Activated CD8-positive, alpha-beta T cell treated with anti-CD3 and anti-CD28 coated beads for 36 hours (primary cell): Measurements from ENCODE around the gene COPS7A. TPM values are rescaled to one million over a fixed set of nuclear protein-coding genes. Genes with fewer than 3 reads are reported as not detected.
A peak's percentile ranks its signal among the peaks of the same experiment; 100 is the strongest.

Experiments used
- ATAC-seq: fragments of 200-7000 bp; cut with Tn5 transposase; one replicate; pipeline ENCODE4 v1.10.0; 2021; ENCODE audit warnings: mild to moderate bottlenecking, moderate library complexity
- CTCF ChIA-PET: fragments of 350-600 bp; sonication (Branson Sonifier 250); formaldehyde crosslinking; loops from one replicate; lab custom pipeline; 2021; ENCODE audit warnings: antibody characterized with exemption; lab: Charles Lee
- POLR2A ChIA-PET: fragments of 350-600 bp; sonication (Branson Sonifier 250); formaldehyde crosslinking; loops from one replicate; lab custom pipeline; 2021; ENCODE audit warnings: antibody characterized with exemption; lab: Charles Lee
- DNase-seq: peaks from one replicate; pipeline ENCODE4 v3.0.0-alpha.2; 2020
- H3K27ac Mint-ChIP-seq: one replicate; pipeline ENCODE4 v1.8.0; 2021; ENCODE audit warnings: mild to moderate bottlenecking, mixed read lengths
- H3K27me3 Mint-ChIP-seq: one replicate; pipeline ENCODE4 v1.8.0; 2021; ENCODE audit warnings: mixed read lengths
- H3K36me3 Mint-ChIP-seq: one replicate; pipeline ENCODE4 v1.8.0; 2021; ENCODE audit warnings: low read depth, mixed read lengths
- H3K4me1 Mint-ChIP-seq: one replicate; pipeline ENCODE4 v1.8.0; 2021; ENCODE audit warnings: low read depth, mixed read lengths
- H3K4me3 Mint-ChIP-seq: one replicate; pipeline ENCODE4 v1.8.0; 2021; ENCODE audit warnings: mild to moderate bottlenecking, moderate library complexity, mixed read lengths
- H3K9me3 Mint-ChIP-seq: one replicate; pipeline ENCODE4 v1.8.0; 2021; ENCODE audit warnings: mixed read lengths
- intact Hi-C: fragments of 100-400 bp; cut with micrococcal nuclease; formaldehyde crosslinking; loops from one replicate; pipeline ENCODE4 v1.10.0; 2022
- total RNA-seq, 2 experiments: library from RNA; stranded (reverse); gene quantifications; one replicate each; pipeline ENCODE4 v1.2.3, GENCODE V29; 2021
- TF ChIP-seq, protein P1 (sequence below): fragments of 200-600 bp; IDR thresholded peaks from one replicate; pipeline ENCODE4 v1.8.0; 2022; ENCODE audit warnings: antibody characterized with exemption, mild to moderate bottlenecking

COPS7A gene
- total RNA-seq, 2 experiments from 2014 or later: 35.9 to 38.8 TPM

DNA sequence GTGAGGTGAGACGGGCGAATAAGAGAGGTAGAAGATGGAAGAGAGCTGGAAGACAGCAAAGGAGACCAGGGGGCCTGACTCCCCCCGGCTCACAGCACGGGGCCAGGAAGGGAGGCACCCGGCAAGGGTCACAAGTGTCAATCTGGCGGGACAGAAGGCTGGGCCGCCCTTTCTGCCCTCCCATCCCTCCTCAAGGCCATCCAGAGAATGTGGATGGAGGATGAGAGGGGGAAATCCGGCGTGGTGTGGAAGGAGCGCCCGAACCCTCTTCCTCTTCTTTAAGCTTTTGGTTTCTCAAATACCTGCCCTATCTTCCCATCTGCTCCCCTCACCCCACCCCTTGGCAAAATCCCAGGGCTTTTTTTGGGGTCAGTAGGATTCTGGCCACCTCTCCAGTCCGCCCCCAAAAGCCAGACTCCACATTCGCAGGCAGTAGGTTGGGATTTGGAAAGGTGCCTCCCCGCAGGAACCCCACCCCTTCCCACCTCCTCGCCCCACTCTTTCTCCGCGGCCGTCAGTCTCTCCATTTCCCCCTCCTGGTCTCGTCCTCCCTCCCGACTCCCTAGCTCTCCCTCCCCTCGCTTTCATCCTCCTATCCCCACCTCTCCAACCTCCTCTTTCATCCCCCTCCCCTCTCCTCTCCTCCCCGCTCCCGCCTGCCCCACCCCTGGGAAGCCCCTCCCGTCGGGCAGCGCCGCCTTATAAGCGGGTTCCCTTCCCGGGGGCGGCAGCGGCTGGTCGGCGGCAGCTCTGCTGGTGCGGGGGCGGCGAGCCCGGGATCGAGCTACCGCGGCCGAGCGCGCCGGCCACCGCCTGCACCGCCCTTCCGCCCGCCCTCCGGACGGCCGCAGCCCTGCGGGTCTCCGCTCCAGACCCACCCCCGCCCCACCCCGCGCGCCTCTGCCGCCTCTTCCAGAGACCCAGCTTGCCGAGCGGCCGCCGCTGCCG is 42.1 kb downstream of the COPS7A start, which contains the start of gene PTMS:
Gene PTMS (plus strand): TSS at position 730 of the 948 bp plus-strand sequence. CDS start 343 bp downstream, outside the sequence.
- TF ChIP-seq, protein P1, sequence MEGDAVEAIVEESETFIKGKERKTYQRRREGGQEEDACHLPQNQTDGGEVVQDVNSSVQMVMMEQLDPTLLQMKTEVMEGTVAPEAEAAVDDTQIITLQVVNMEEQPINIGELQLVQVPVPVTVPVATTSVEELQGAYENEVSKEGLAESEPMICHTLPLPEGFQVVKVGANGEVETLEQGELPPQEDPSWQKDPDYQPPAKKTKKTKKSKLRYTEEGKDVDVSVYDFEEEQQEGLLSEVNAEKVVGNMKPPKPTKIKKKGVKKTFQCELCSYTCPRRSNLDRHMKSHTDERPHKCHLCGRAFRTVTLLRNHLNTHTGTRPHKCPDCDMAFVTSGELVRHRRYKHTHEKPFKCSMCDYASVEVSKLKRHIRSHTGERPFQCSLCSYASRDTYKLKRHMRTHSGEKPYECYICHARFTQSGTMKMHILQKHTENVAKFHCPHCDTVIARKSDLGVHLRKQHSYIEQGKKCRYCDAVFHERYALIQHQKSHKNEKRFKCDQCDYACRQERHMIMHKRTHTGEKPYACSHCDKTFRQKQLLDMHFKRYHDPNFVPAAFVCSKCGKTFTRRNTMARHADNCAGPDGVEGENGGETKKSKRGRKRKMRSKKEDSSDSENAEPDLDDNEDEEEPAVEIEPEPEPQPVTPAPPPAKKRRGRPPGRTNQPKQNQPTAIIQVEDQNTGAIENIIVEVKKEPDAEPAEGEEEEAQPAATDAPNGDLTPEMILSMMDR: no peak
- Mint-ChIP-seq H3K27ac (peak within 1 kb of the TSS; percentile 64), H3K4me3 (peak within 1 kb of the TSS; percentile 71), H3K36me3 (peaks cover 15% of the 10 kb centered on the region), H3K9me3 (no peaks in the 10 kb centered on the region), H3K27me3 (peaks cover 32% of the 10 kb centered on the region), H3K4me1 (peaks cover 37% of the 10 kb centered on the region)
- ATAC-seq (no peak), DNase-seq (no peak)
- ChIA-PET CTCF (interaction anchor here (0.6 to 6.2 kb wide), 33 partner anchors 8 to 417 kb away, joined by 3 to 89 read pairs (median 4); partner anchors contain the start of genes CD4, COPS7A, GPR162 and MLF2), POLR2A (interaction anchor here (0.8 to 4.9 kb wide), 10 partner anchors 8 to 101 kb away, joined by 3 to 31 read pairs (median 4); partner anchors contain the start of genes MLF2 and TPI1)
- intact Hi-C loops: no loop called here

DNA sequence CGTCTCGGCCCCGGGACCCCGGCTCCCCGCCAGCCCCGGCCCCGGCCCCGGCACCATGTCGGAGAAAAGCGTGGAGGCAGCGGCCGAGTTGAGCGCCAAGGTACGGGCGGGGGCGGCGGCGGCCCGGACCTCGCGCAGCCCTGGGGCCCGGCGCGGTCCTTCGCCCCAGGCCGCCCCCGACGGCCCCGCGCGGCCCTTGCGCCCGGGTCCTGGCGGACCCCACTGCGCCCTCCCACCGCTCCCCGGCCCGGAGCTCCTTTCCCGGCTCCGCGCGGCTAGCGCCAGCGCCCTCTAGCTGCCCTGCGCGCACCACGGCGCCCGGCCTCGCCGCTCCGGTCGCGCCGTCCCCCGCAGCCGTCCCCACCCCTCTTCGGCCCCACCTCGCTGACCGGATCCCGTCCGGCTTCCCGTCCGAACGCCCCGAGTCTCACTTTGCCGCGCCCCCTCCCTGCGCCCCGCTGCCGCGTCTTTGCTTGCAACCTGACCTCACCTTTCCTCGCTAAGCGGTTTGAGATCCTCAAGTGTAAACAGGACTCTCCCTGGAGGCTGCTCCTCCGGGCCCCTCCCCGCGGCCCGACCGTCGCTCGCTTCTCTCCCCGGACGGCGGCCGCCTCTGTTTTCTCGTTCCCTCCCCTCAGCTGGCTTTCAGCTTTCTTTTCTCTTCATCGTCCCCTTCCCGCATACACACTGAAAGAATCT is 43.0 kb downstream of the COPS7A start:
- Mint-ChIP-seq H3K4me3 (peak overlapping the region; percentile 71), H3K27ac (peak overlapping the region; percentile 64), H3K9me3 (no peaks in the 10 kb centered on the region), H3K4me1 (peaks cover 46% of the 10 kb centered on the region), H3K27me3 (peaks cover 32% of the 10 kb centered on the region), H3K36me3 (peaks cover 21% of the 10 kb centered on the region)
- DNase-seq (peak; percentile 61), ATAC-seq (peak; percentile 65)
- ChIA-PET CTCF (interaction anchor here (0.8 to 6.2 kb wide), 29 partner anchors 8 to 418 kb away, joined by 3 to 89 read pairs (median 5); partner anchors contain the start of genes CD4, COPS7A, GPR162 and MLF2), POLR2A (interaction anchor here (0.7 to 4.9 kb wide), 7 partner anchors 9 to 100 kb away, joined by 3 to 31 read pairs (median 3); partner anchors contain the start of gene MLF2)
- intact Hi-C loops: no loop called here
- TF ChIP-seq, protein P1: peak; percentile 51

DNA sequence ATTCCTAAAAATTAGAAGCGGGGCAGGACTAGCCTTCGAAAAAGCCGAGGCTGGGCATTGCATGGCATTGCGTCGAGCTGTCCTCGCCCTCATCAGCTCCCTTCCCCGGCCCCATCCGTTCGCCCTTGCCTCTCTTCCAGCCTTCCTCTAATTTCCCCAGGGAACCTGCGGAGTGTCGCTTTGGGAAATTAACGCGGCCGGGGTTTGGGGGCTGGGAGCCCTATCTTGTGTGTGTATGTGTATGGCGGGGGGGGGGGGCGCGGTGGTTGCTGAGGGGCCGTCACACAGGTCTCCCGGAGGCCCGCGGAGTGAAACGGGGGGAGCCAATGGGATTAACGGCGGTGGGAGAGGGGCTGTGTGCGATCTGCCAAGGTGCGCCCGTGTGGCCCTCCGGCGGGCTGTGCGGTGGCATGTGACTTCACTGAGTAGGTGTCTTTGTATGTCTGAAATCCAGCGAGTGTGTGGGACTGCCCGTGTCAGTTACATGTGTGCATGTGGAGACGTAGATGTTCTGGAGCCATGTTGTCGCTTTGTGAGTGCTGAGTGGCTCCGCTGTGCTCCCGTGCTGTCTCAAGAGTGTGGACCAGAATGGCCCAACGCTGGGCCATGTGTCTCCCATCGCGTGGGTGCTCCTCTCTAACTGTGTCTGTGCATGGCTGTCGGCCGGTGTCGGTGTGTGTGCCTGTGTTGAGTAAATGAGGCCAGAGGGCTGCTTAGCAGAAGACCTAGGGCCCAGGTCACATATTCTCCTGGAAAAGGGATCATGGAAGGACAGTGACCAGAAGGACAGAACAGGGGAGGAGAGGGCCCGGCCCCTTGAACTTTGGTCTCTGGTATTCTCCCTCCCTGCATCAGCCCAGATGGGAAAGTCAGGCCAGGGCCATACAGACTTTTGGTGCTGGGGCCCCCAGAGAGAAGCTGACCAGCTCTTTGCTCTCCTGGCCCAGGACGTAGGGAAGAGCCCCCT is 43.8 kb downstream of the COPS7A start:
- peaks cover 28% of the 10 kb centered on the region for H3K27me3 Mint-ChIP-seq
- POLR2A ChIA-PET: interaction anchor here (0.7 to 4.9 kb wide), 5 partner anchors 11 to 101 kb away, joined by 3 to 31 read pairs (median 16); partner anchors contain the start of gene MLF2
- peak overlapping the region; percentile 64 for H3K27ac Mint-ChIP-seq

More for the DNA sequence above, 43.8 kb downstream of the COPS7A start:
- Mint-ChIP-seq H3K36me3 (peaks cover 24% of the 10 kb centered on the region), H3K9me3 (no peaks in the 10 kb centered on the region), H3K4me1 (peaks cover 49% of the 10 kb centered on the region), H3K4me3 (peak overlapping the region; percentile 71)
- CTCF ChIA-PET: interaction anchor here (1.0 to 6.2 kb wide), 24 partner anchors 7 to 419 kb away, joined by 3 to 89 read pairs (median 5); partner anchors contain the start of genes CD4, COPS7A, GPR162 and MLF2
- TF ChIP-seq, protein P1: no peak
- DNase-seq (no peak), ATAC-seq (no peak)
- intact Hi-C loops: no loop called here
